GM23338 (cell line): ENCODE data around the gene AEN. TPM values are rescaled to one million over a fixed set of nuclear protein-coding genes. Genes with fewer than 3 reads are reported as not detected.

ENCODE experiments used
- ATAC-seq: fragments of 200-7000 bp; cut with Tn5 transposase; 3 replicates; pipeline ENCODE4 v1.9.1; 2020
- DNase-seq: peaks from one replicate; pipeline ENCODE4 v3.0.0-alpha.2; 2015; ENCODE audit warnings: low spot score
- H2AFZ ChIP-seq: fragments of 200-600 bp; sonication (generic); 2 replicates; pipeline ENCODE4 v1.8.0; 2016; ENCODE audit warnings: antibody characterized with exemption, mild to moderate bottlenecking, moderate library complexity
- H3F3A ChIP-seq: fragments of 200-600 bp; sonication (generic); replicated peaks from 2 replicates; pipeline ENCODE4 v1.8.0; 2017; ENCODE audit warnings: antibody characterized with exemption, mixed run types, low read depth
- H3K27ac ChIP-seq: fragments of 200-600 bp; sonication (generic); 2 replicates; pipeline ENCODE4 v1.6.1; 2016; ENCODE audit warnings: low read depth
- H3K27me3 ChIP-seq: fragments of 200-600 bp; sonication (generic); 2 replicates; pipeline ENCODE4 v1.8.0; 2016; ENCODE audit warnings: mild to moderate bottlenecking, mixed run types, moderate library complexity; ENCODE audit not compliant: insufficient read depth
- H3K36me3 ChIP-seq: fragments of 200-600 bp; sonication (generic); 2 replicates; pipeline ENCODE4 v1.8.0; 2016; ENCODE audit warnings: mild to moderate bottlenecking; ENCODE audit not compliant: insufficient read depth
- H3K4me1 ChIP-seq: fragments of 200-600 bp; sonication (generic); 2 replicates; pipeline ENCODE4 v1.8.0; 2016; ENCODE audit warnings: mild to moderate bottlenecking, moderate library complexity; ENCODE audit not compliant: insufficient read depth
- H3K4me2 ChIP-seq: fragments of 200-600 bp; sonication (generic); 2 replicates; pipeline ENCODE4 v1.7.1; 2017; ENCODE audit warnings: mixed run types
- H3K4me3 ChIP-seq: fragments of 200-600 bp; sonication (generic); 2 replicates; pipeline ENCODE4 v1.6.1; 2016; ENCODE audit warnings: mixed run types
- H3K79me2 ChIP-seq: fragments of 200-600 bp; sonication (generic); replicated peaks from 2 replicates; pipeline ENCODE4 v1.8.0; 2017; ENCODE audit warnings: mild to moderate bottlenecking; ENCODE audit not compliant: insufficient read depth
- H3K9me2 ChIP-seq: fragments of 200-600 bp; sonication (generic); 2 replicates; pipeline ENCODE4 v1.8.0; 2017; ENCODE audit not compliant: insufficient read depth
- H4K20me1 ChIP-seq: fragments of 200-600 bp; sonication (generic); replicated peaks from 2 replicates; pipeline ENCODE4 v1.8.0; 2017; ENCODE audit warnings: mild to moderate bottlenecking; ENCODE audit not compliant: insufficient read depth
- H3K27ac Mint-ChIP-seq: 2 replicates; pipeline ENCODE4 v1.8.0; 2020; ENCODE audit warnings: inconsistent platforms, mild to moderate bottlenecking, moderate library complexity, mixed read lengths
- H3K27me3 Mint-ChIP-seq: 3 replicates; pipeline ENCODE4 v1.8.0; 2022; ENCODE audit warnings: low read depth, mild to moderate bottlenecking, moderate library complexity, mixed read lengths, inconsistent platforms; ENCODE audit not compliant: insufficient read depth, poor library complexity
- H3K36me3 Mint-ChIP-seq: 3 replicates; pipeline ENCODE4 v1.8.0; 2021; ENCODE audit warnings: low read depth, mild to moderate bottlenecking, inconsistent platforms, moderate library complexity, mixed read lengths
- H3K4me1 Mint-ChIP-seq: 3 replicates; pipeline ENCODE4 v1.8.0; 2020; ENCODE audit warnings: mild to moderate bottlenecking, inconsistent platforms, mixed read lengths
- H3K4me3 Mint-ChIP-seq: 3 replicates; pipeline ENCODE4 v1.8.0; 2021; ENCODE audit warnings: moderate library complexity, mild to moderate bottlenecking, inconsistent platforms, mixed read lengths
- H3K9me3 Mint-ChIP-seq: 3 replicates; pipeline ENCODE4 v1.8.0; 2020; ENCODE audit warnings: moderate library complexity, mild to moderate bottlenecking, inconsistent platforms, mixed read lengths
- CREB1 ChIP-seq: fragments of 250-450 bp; sonication (Bioruptor Pico); IDR thresholded peaks from 2 replicates; pipeline ENCODE4 v1.5.0; 2020; ENCODE audit warnings: low read depth, mild to moderate bottlenecking, moderate library complexity
- ETS1 ChIP-seq: IDR thresholded peaks from 2 replicates; pipeline ENCODE4 v1.6.1; 2016; ENCODE audit warnings: antibody characterized with exemption
- EZH2 ChIP-seq: fragments of 200-600 bp; sonication (generic); IDR thresholded peaks from one replicate; pipeline ENCODE4 v1.8.0; 2017; ENCODE audit warnings: antibody characterized with exemption, mild to moderate bottlenecking, low read depth; ENCODE audit not compliant: unreplicated experiment
- EZH2phosphoT487 ChIP-seq: fragments of 200-600 bp; sonication (generic); IDR thresholded peaks from one replicate; pipeline ENCODE4 v1.8.1; 2018; ENCODE audit warnings: antibody characterized with exemption; ENCODE audit not compliant: unreplicated experiment
- JUNB ChIP-seq: IDR thresholded peaks from one replicate; pipeline ENCODE4 v1.6.1; 2016; ENCODE audit warnings: antibody characterized with exemption; ENCODE audit not compliant: unreplicated experiment
- NANOG ChIP-seq: IDR thresholded peaks from 2 replicates; pipeline ENCODE4 v1.6.1; 2016; ENCODE audit warnings: antibody characterized with exemption, borderline replicate concordance
- POLR2AphosphoS5 ChIP-seq: IDR thresholded peaks from 2 replicates; pipeline ENCODE4 v1.6.1; 2016; ENCODE audit warnings: antibody characterized with exemption, low read depth
- REST ChIP-seq: IDR thresholded peaks from one replicate; pipeline ENCODE4 v1.6.1; 2018; ENCODE audit warnings: antibody characterized with exemption; ENCODE audit not compliant: unreplicated experiment
- STAT1 ChIP-seq: IDR thresholded peaks from one replicate; pipeline ENCODE4 v1.6.1; 2016; ENCODE audit warnings: antibody characterized with exemption; ENCODE audit not compliant: unreplicated experiment
- ZNF331 ChIP-seq: fragments of 250-450 bp; sonication (Bioruptor Pico); IDR thresholded peaks from 2 replicates; pipeline ENCODE4 v1.5.0; 2020; ENCODE audit warnings: low read depth, mild to moderate bottlenecking, moderate library complexity
- ZNF462 ChIP-seq: fragments of 250-450 bp; sonication (Bioruptor Pico); IDR thresholded peaks from 2 replicates; pipeline ENCODE4 v1.5.0; 2020; ENCODE audit warnings: mild to moderate bottlenecking, moderate library complexity
- polyA plus RNA-seq: library from polyadenylated mRNA; unstranded; fragments of >200 nt; fragmentation: Nextera tagmentation; extraction: Ambion mirVana; gene quantifications from 2 replicates; pipeline ENCODE4 v1.2.1, GENCODE V29; 2016
- total RNA-seq: library from RNA; depleted of rRNA; stranded (reverse); fragments of >200 nt; shearing (Covaris generic); gene quantifications from 2 replicates; pipeline ENCODE4 v1.2.3, GENCODE V29; 2014

AEN gene
- total and polyA plus RNA-seq, 2 experiments from 2014 or later: 82.3 to 220 TPM

GRCh38 chr15:88618686-88619085 lies 2.5 kb upstream of the AEN start:
- no peak for DNase-seq

More at GRCh38 chr15:88618686-88619085, 2.5 kb upstream of the AEN start:
- 0 out of 2 replicates have a peak, but pooled peaks cover 3% of the 10 kb centered on the region for H3F3A ChIP-seq
- Mint-ChIP-seq H3K4me1 (peaks cover 67% of the 10 kb centered on the region), H3K27ac (no peak overlapping the region), H3K9me3 (0 out of 3 replicates have a peak, but pooled peaks cover 2% of the 10 kb centered on the region), H3K36me3 (peaks cover 21% of the 10 kb centered on the region), H3K4me3 (no peak overlapping the region), H3K27me3 (peaks cover 18% of the 10 kb centered on the region)
- no peak for ATAC-seq
- peaks cover 46% of the 10 kb centered on the region for H3K4me1 ChIP-seq
- H3K4me2 ChIP-seq: no peak overlapping the region
- H4K20me1 ChIP-seq: peaks cover 19% of the 10 kb centered on the region
- H3K4me3 ChIP-seq: no peak overlapping the region
- H3K36me3 ChIP-seq: peaks cover 8% of the 10 kb centered on the region; the same call in 1 of the 2 replicates
- H3K79me2 ChIP-seq: peaks cover 25% of the 10 kb centered on the region
- H3K9me2 ChIP-seq: no peaks in the 10 kb centered on the region
- no peak for TF ChIP-seq STAT1
- no peak for TF ChIP-seq EZH2
- no peak for TF ChIP-seq ZNF462
- no peak for TF ChIP-seq JUNB
- TF ChIP-seq POLR2AphosphoS5: no peak
- no peak for TF ChIP-seq EZH2phosphoT487
- no peak for TF ChIP-seq ZNF331 (CRISPR knock-in tag)
- TF ChIP-seq REST: no peak
- no peak for TF ChIP-seq NANOG
- TF ChIP-seq CREB1: no peak
- TF ChIP-seq ETS1: no peak
- H3K27me3 ChIP-seq: peaks cover 7% of the 10 kb centered on the region
- H3K27ac ChIP-seq: no peak overlapping the region
- no peak overlapping the region for H2AFZ ChIP-seq
